Measurements from ENCODE around the gene URGCP. TPM values are rescaled to one million over a fixed set of nuclear protein-coding genes. Genes with fewer than 3 reads are reported as not detected.

The URGCP gene
- total RNA-seq, 1 experiment from 2014 or later, result 30.7 TPM

- DNase-seq, result no peak
- H4K91ac ChIP-seq (ENCODE audit: insufficient read length, low read depth, low read length), result no peak overlapping the region
- H3K9me3 ChIP-seq (ENCODE audit: control insufficient read depth, low read depth, low read length), result no peaks in the 10 kb centered on the region
- H3K23ac ChIP-seq (ENCODE audit: insufficient read length, low read depth, low read length), result no peak overlapping the region
- no peaks in the 10 kb centered on the region for H3K79me2 ChIP-seq (ENCODE audit: insufficient read depth, low read length)
- no peak overlapping the region for H3K4ac ChIP-seq (ENCODE audit: low read depth, low read length)
- Mint-ChIP-seq H3K9me3 (no peaks in the 10 kb centered on the region; a peak in 2 of 5 replicates), H3K36me3 (ENCODE audit: insufficient read depth in 1 of 3, low read depth in 3 of 3) (peaks cover 0 to 5% (median 0%) of the 10 kb centered on the region in 3 experiments; a peak in 3 of 7 replicates), H3K4me1 (peaks cover 2 to 4% of the 10 kb centered on the region in 2 experiments; a peak in 2 of 4 replicates), H3K27ac (no peak overlapping the region), H3K4me3 (no peak overlapping the region), H3K27me3 (ENCODE audit: low read depth) (no peaks in the 10 kb centered on the region)
- no peak overlapping the region for H3K56ac ChIP-seq (ENCODE audit: insufficient read length, low read depth, low read length)
- H4K5ac ChIP-seq (ENCODE audit: insufficient read length, low read depth, low read length), result no peak overlapping the region
- H3K4me2 ChIP-seq (ENCODE audit: insufficient read depth, insufficient read length, low read length), result no peak overlapping the region
- H3K23me2 ChIP-seq (ENCODE audit: insufficient read length, low read depth, low read length, poor library complexity, severe bottlenecking), result no peaks in the 10 kb centered on the region
- H4K20me1 ChIP-seq (ENCODE audit: control insufficient read depth, insufficient read depth, insufficient read length), result no peaks in the 10 kb centered on the region
- no peak overlapping the region for H3K27ac ChIP-seq (ENCODE audit: insufficient read length, low read depth, low read length)
- H2BK5ac ChIP-seq (ENCODE audit: insufficient read length, low read length), result no peak overlapping the region
- no peak overlapping the region for H4K8ac ChIP-seq (replicated peaks; ENCODE audit: insufficient read length, low read depth, low read length)
- H3K18ac ChIP-seq (ENCODE audit: insufficient read length, low read depth, low read length), result no peak overlapping the region
- H2AFZ ChIP-seq (ENCODE audit: low read length), result no peak overlapping the region
- no peaks in the 10 kb centered on the region for H3K79me1 ChIP-seq (ENCODE audit: insufficient read depth, low read depth, low read length, poor library complexity, severe bottlenecking)
- no peak overlapping the region for H3K14ac ChIP-seq (ENCODE audit: insufficient read depth, low read length)
- H3K27me3 ChIP-seq (ENCODE audit: insufficient read depth, low read length), result no peaks in the 10 kb centered on the region
- H3T11ph ChIP-seq (ENCODE audit: low read length), result no peak overlapping the region
- H2AK5ac ChIP-seq (ENCODE audit: insufficient read length, low read length), result no peak overlapping the region
- no peak overlapping the region for H2BK12ac ChIP-seq (ENCODE audit: insufficient read length, low read depth, low read length)
- no peak for TF ChIP-seq CTCF (conservative IDR thresholded peaks at IDR 0.05)
- H2BK20ac ChIP-seq (ENCODE audit: low read depth, low read length, poor library complexity, severe bottlenecking), result no peak overlapping the region
- H2BK15ac ChIP-seq (ENCODE audit: low read depth, low read length), result no peak overlapping the region
- no peak overlapping the region for H3K9ac ChIP-seq (ENCODE audit: extremely low read depth, insufficient read length, low read length)
- no peaks in the 10 kb centered on the region for H3K4me1 ChIP-seq (ENCODE audit: insufficient read depth, low read length)
- no peak overlapping the region for H2BK120ac ChIP-seq (ENCODE audit: low read depth, low read length, poor library complexity, severe bottlenecking)
- no CpG with 5 or more reads among the region's 5 CpGs for WGBS (ENCODE audit: extremely low coverage, insufficient read length, low lambda C conversion rate)
Observed at GRCh38 chr7:43850348-43851116, 55.9 kb downstream of the URGCP start.

Measured in H9 (cell line).